ENCODE measurements around the gene SYNJ2. TPM values are rescaled to one million over a fixed set of nuclear protein-coding genes. Genes with fewer than 3 reads are reported as not detected.

The SYNJ2 gene
- total RNA-seq, 1 experiment from 2014 or later, result 70.0 TPM

DNA sequence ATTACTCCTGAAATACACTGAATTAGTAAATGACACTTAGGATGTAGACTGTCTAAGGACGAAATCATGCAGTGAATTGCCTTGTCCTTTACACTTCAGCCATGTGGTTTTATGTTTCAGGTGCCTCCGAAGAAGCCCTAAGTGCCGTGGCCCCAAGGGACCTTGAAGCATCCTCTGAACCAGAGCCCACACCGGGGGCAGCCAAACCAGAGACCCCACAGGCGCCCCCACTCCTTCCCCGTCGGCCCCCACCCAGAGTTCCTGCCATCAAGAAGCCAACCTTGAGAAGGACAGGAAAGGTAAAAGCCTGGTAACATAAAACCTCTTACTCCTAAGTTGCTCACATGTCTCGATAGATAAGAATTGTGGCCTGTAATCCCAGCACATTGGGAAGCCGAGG, 111.1 kb downstream of the SYNJ2 start:
- TF ChIP-seq, protein P1, sequence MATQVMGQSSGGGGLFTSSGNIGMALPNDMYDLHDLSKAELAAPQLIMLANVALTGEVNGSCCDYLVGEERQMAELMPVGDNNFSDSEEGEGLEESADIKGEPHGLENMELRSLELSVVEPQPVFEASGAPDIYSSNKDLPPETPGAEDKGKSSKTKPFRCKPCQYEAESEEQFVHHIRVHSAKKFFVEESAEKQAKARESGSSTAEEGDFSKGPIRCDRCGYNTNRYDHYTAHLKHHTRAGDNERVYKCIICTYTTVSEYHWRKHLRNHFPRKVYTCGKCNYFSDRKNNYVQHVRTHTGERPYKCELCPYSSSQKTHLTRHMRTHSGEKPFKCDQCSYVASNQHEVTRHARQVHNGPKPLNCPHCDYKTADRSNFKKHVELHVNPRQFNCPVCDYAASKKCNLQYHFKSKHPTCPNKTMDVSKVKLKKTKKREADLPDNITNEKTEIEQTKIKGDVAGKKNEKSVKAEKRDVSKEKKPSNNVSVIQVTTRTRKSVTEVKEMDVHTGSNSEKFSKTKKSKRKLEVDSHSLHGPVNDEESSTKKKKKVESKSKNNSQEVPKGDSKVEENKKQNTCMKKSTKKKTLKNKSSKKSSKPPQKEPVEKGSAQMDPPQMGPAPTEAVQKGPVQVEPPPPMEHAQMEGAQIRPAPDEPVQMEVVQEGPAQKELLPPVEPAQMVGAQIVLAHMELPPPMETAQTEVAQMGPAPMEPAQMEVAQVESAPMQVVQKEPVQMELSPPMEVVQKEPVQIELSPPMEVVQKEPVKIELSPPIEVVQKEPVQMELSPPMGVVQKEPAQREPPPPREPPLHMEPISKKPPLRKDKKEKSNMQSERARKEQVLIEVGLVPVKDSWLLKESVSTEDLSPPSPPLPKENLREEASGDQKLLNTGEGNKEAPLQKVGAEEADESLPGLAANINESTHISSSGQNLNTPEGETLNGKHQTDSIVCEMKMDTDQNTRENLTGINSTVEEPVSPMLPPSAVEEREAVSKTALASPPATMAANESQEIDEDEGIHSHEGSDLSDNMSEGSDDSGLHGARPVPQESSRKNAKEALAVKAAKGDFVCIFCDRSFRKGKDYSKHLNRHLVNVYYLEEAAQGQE (IDR thresholded peaks at IDR 0.05; ENCODE audit: insufficient read depth in 1 of 2, low read depth in 2 of 2, low read length in 1 of 2), result no peak
- TF ChIP-seq SIN3A (IDR thresholded peaks at IDR 0.05; ENCODE audit: borderline replicate concordance, insufficient read depth, low read depth, low read length) (no peak), TCF7L2 (IDR thresholded peaks at IDR 0.05; ENCODE audit: low read depth, low read length) (no peak), POLR2AphosphoS5 (IDR thresholded peaks at IDR 0.05; ENCODE audit: low read depth, low read length) (no peak)
- TF ChIP-seq, protein P2, sequence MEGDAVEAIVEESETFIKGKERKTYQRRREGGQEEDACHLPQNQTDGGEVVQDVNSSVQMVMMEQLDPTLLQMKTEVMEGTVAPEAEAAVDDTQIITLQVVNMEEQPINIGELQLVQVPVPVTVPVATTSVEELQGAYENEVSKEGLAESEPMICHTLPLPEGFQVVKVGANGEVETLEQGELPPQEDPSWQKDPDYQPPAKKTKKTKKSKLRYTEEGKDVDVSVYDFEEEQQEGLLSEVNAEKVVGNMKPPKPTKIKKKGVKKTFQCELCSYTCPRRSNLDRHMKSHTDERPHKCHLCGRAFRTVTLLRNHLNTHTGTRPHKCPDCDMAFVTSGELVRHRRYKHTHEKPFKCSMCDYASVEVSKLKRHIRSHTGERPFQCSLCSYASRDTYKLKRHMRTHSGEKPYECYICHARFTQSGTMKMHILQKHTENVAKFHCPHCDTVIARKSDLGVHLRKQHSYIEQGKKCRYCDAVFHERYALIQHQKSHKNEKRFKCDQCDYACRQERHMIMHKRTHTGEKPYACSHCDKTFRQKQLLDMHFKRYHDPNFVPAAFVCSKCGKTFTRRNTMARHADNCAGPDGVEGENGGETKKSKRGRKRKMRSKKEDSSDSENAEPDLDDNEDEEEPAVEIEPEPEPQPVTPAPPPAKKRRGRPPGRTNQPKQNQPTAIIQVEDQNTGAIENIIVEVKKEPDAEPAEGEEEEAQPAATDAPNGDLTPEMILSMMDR (IDR thresholded peaks at IDR 0.05), result no peak
- ChIA-PET POLR2A (no interaction called here), CTCF (interaction anchor here (0.6 kb wide), 1 partner anchor 1145 kb away, joined by 13 read pairs; no protein-coding TSS in a partner anchor)
- in situ Hi-C loops (cut with HindIII; ENCODE audit: low pct_unique_long_range_greater_than_20kb, low sequenced_read_pairs), result no loop called here
- no peak overlapping the region for H3K27ac ChIP-seq (ENCODE audit: low read length)
- DNase-seq (ENCODE audit: low read depth, low spot score) (no peak), ATAC-seq (no peak)
- no peak overlapping the region for H3K4me3 ChIP-seq (ENCODE audit: low read depth in 2 of 2, low read length in 2 of 2)
- no peaks in the 10 kb centered on the region for H3K4me1 ChIP-seq (ENCODE audit: control insufficient read depth, insufficient read depth, low read length)
- H3K27me3 ChIP-seq (ENCODE audit: control insufficient read depth, insufficient read depth, low read length), result no peaks in the 10 kb centered on the region
- no TSS peak for BruUV-seq (replicated peaks)
- intact Hi-C loops (cut with micrococcal nuclease; ENCODE audit: unreplicated experiment), result no loop called here
- H3K36me3 ChIP-seq (ENCODE audit: control insufficient read depth, insufficient read depth, low read length), result peaks cover 30% of the 10 kb centered on the region
- H3K9me3 ChIP-seq (ENCODE audit: control insufficient read depth, insufficient read depth, low read depth, low read length), result no peaks in the 10 kb centered on the region

DNA sequence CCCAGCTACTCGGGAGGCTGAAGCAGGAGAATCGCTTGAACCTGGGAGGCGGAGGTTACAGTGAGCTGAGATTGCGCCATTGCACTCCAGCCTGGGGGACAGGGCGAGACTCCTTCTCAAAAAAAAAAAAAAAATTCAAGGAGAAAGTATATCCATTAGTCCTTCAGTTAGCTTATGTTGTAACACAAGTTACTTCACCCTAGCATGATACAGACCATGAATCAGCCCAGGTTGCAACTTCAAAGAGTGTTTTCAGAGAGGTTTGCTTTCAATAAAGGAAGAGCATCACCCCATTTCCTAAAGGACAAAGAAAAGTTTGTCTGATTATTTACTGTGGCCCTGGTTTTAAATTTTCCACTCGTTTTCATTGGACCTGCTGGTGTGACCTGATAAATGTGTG, 113.4 kb downstream of the SYNJ2 start:
- H3K4me1 ChIP-seq (ENCODE audit: control insufficient read depth, insufficient read depth, low read length), result no peaks in the 10 kb centered on the region
- TF ChIP-seq, protein P2 (IDR thresholded peaks at IDR 0.05), result no peak
- TF ChIP-seq TCF7L2 (IDR thresholded peaks at IDR 0.05; ENCODE audit: low read depth, low read length), result no peak
- TF ChIP-seq SIN3A (IDR thresholded peaks at IDR 0.05; ENCODE audit: borderline replicate concordance, insufficient read depth, low read depth, low read length), result no peak
- H3K27me3 ChIP-seq (ENCODE audit: control insufficient read depth, insufficient read depth, low read length), result no peaks in the 10 kb centered on the region
- BruUV-seq (replicated peaks), result no TSS peak
- CTCF ChIA-PET, result no interaction called here
- H3K9me3 ChIP-seq (ENCODE audit: control insufficient read depth, insufficient read depth, low read depth, low read length), result no peaks in the 10 kb centered on the region
- no peak overlapping the region for H3K27ac ChIP-seq (ENCODE audit: low read length)
- H3K36me3 ChIP-seq (ENCODE audit: control insufficient read depth, insufficient read depth, low read length), result peaks cover 13% of the 10 kb centered on the region
- in situ Hi-C loops (cut with HindIII; ENCODE audit: low pct_unique_long_range_greater_than_20kb, low sequenced_read_pairs) (no loop called here), intact Hi-C loops (cut with micrococcal nuclease; ENCODE audit: unreplicated experiment) (no loop called here)
- POLR2A ChIA-PET, result no interaction called here
- H3K4me3 ChIP-seq (ENCODE audit: low read depth in 2 of 2, low read length in 2 of 2), result no peak overlapping the region
- ATAC-seq (no peak), DNase-seq (ENCODE audit: low read depth, low spot score) (no peak)
